HG02884 (cell line): Measurements from ENCODE around the gene ASS1.

Experiments
- ATAC-seq: cut with Tn5 transposase; IDR thresholded peaks from one replicate; pipeline ENCODE4 v1.9.1; 2021; ENCODE audit warnings: mild to moderate bottlenecking, moderate library complexity; ENCODE audit not compliant: unreplicated experiment

Gene ASS1

GRCh38 chr9:130470950-130471349, 26.2 kb downstream of the ASS1 start:
- ATAC-seq, result no peak

- no peak for ATAC-seq
Measured at GRCh38 chr9:130471411-130472183, 26.8 kb downstream of the ASS1 start.

GRCh38 chr9:130472184-130472705, 27.5 kb downstream of the ASS1 start:
- no peak for ATAC-seq

- no peak for ATAC-seq
Measured at GRCh38 chr9:130473009-130473408, 28.2 kb downstream of the ASS1 start.

- ATAC-seq, result no peak
Measured at GRCh38 chr9:130473566-130473965, 28.8 kb downstream of the ASS1 start.

GRCh38 chr9:130474106-130474505, 29.3 kb downstream of the ASS1 start:
- ATAC-seq, result no peak

- no peak for ATAC-seq
Measured at GRCh38 chr9:130476151-130476730, 31.5 kb downstream of the ASS1 start.

GRCh38 chr9:130477564-130477963, 32.8 kb downstream of the ASS1 start:
- ATAC-seq, result no peak

- no peak for ATAC-seq
Measured at GRCh38 chr9:130478152-130478551, 33.4 kb downstream of the ASS1 start.

GRCh38 chr9:130478736-130479575, 34.2 kb downstream of the ASS1 start:
- ATAC-seq, result no peak

- ATAC-seq, result no peak
Measured at GRCh38 chr9:130479587-130479986, 34.8 kb downstream of the ASS1 start.

GRCh38 chr9:130480673-130481072, 35.9 kb downstream of the ASS1 start:
- ATAC-seq, result no peak

GRCh38 chr9:130482463-130482862, 37.7 kb downstream of the ASS1 start:
- no peak for ATAC-seq

- ATAC-seq, result no peak
Measured at GRCh38 chr9:130483371-130483971, 38.7 kb downstream of the ASS1 start.

- ATAC-seq, result no peak
Measured at GRCh38 chr9:130484362-130485072, 39.8 kb downstream of the ASS1 start.

GRCh38 chr9:130486103-130486502, 41.3 kb downstream of the ASS1 start:
- ATAC-seq, result no peak

GRCh38 chr9:130487500-130487899, 42.7 kb downstream of the ASS1 start:
- no peak for ATAC-seq

GRCh38 chr9:130488621-130489330, 44.0 kb downstream of the ASS1 start:
- no peak for ATAC-seq

GRCh38 chr9:130490981-130491380, 46.2 kb downstream of the ASS1 start:
- ATAC-seq, result no peak
